Heart right ventricle (tissue), 16 donors: ENCODE data around the gene GLP1R. TPM values are rescaled to one million over a fixed set of nuclear protein-coding genes. Genes with fewer than 3 reads are reported as not detected.

Experiments used
- ATAC-seq, 8 donors: fragments of 200-7000 bp; cut with Tn5 transposase; one replicate each; pipeline ENCODE4 v1.9.1; 2020; ENCODE audit warnings: mild to moderate bottlenecking in 8 of 8, moderate library complexity in 8 of 8, moderate number of reproducible peaks in 1 of 8
- DNase-seq, 2 donors: peaks; one replicate each; pipeline ENCODE4 v3.0.0-alpha.2; 2020
- H3K27ac ChIP-seq, 10 donors: fragments of 200-600 bp; sonication (generic) in 2 of 10; one replicate each; pipeline versions ENCODE4 v1.5.0 to v1.8.0; 2020 to 2022; ENCODE audit warnings: mild to moderate bottlenecking in 3 of 10
- H3K27me3 ChIP-seq, 7 donors: fragments of 200-600 bp; one replicate each; pipeline ENCODE4 v1.8.0; 2021 to 2022; ENCODE audit warnings: mild to moderate bottlenecking in 2 of 7
- H3K36me3 ChIP-seq, 9 donors: fragments of 200-600 bp; sonication (generic) in 1 of 9; one replicate each; pipeline versions ENCODE4 v1.5.0 to v1.8.0; 2020 to 2022; ENCODE audit warnings: mild to moderate bottlenecking in 2 of 9
- H3K4me1 ChIP-seq, 9 donors: fragments of 200-600 bp; sonication (generic) in 1 of 9; one replicate each; pipeline versions ENCODE4 v1.5.0 to v1.8.0; 2020 to 2022; ENCODE audit warnings: mild to moderate bottlenecking in 4 of 9
- H3K4me3 ChIP-seq, 10 donors: fragments of 200-600 bp; sonication (generic) in 2 of 10; one replicate each; pipeline versions ENCODE4 v1.5.0 to v1.8.0; 2020 to 2022; ENCODE audit warnings: mild to moderate bottlenecking in 7 of 10, moderate library complexity in 2 of 10
- H3K9me3 ChIP-seq, 11 donors: fragments of 200-600 bp in 10 of 11; sonication (generic) in 2 of 11; one replicate each; pipeline versions ENCODE4 v1.5.0 to v1.8.0; 2013 to 2022; ENCODE audit warnings: mild to moderate bottlenecking in 2 of 11, control low read depth in 1 of 11, moderate library complexity in 1 of 11
- WGBS, 2 donors: extraction: QIAGEN DNeasy Blood & Tissue Kit; methylation state at CpG; one replicate each; pipeline ENCODE4 v1.1.7; 2013; ENCODE audit warnings: inconsistent platforms in 1 of 2; 5-methylcytosine and 5-hydroxymethylcytosine counted together
- intact Hi-C, 10 donors: fragments of 100-400 bp; cut with DNase I; formaldehyde crosslinking; loops; one replicate each; pipeline versions ENCODE4 v1.11.1 to v1.14.2; 2022
- polyA plus RNA-seq, 2 donors: library from polyadenylated mRNA; stranded (reverse); fragments of 200-250 nt; gene quantifications; one replicate each; pipeline ENCODE4 v1.2.3, GENCODE V29; 2013
- total RNA-seq, 10 donors: library from RNA; stranded (reverse); fragmentation: NEBNext Ultra II Directional in 3 of 10; extraction: Animal tissue kit (Norgen Biotek cat#: 25700) in 3 of 10; gene quantifications; one replicate each; pipeline versions ENCODE4 v1.2.1 to v1.2.4, GENCODE V29; 2021 to 2023
- TF ChIP-seq, protein P1 (sequence below), 9 donors: fragments of 200-600 bp; sonication (generic) in 2 of 9; IDR thresholded peaks; one replicate each; pipeline versions ENCODE4 v1.5.0 to v1.8.0; 2021 to 2022; ENCODE audit warnings: antibody characterized with exemption in 9 of 9, mild to moderate bottlenecking in 5 of 9, moderate library complexity in 1 of 9
- donor health status: Arrhythmogenic right ventricular cardiomyopathy.
- donor health status: ischemic (EF 13 %, LVEDD 7.1; RV severe dilation, severe dysfunction).
- donor health status: healthy with polysubstance abuse.
- donor health status: DM: no; HTN: yes; CAD: no.
- donor health status: DM: no; HTN: no; CAD: no.
- donor health status: ischemic (EF 25% LVEDD 6.9; RV normal size, moderate dysfunction).
- donor health status: ischemic (EF 25% LVEDD 5.7; RV mildly dilated, moderate dysfunction).
- donor health status: healthy.
- donor health status: DM: yes; HTN: yes; CAD: no.
- donor health status: Ischemic cardiomyopathy.
- donor health status: ischemic (EF 35%, LVEDD 5.7; RV mildly dilated, moderate dysfunction).
- donor health status: nonischemic (EF 11% LVEDD 7.7; RV severe dilation, severe dysfunction).
- donor health status: DM: yes; HTN: yes; CAD: no.
- donor health status: PGD.
- donor health status: ischemic (EF 29% LVEDD 5.4; RV normal size, mild dysfunction).
- donor health status: nonischemic (EF 23%, LVEDD 6.1; RV moderate dilation, normal function).

Gene GLP1R
- total and polyA plus RNA-seq, 12 donors = 0.39 to 5.9 (median 1.8) TPM

DNA sequence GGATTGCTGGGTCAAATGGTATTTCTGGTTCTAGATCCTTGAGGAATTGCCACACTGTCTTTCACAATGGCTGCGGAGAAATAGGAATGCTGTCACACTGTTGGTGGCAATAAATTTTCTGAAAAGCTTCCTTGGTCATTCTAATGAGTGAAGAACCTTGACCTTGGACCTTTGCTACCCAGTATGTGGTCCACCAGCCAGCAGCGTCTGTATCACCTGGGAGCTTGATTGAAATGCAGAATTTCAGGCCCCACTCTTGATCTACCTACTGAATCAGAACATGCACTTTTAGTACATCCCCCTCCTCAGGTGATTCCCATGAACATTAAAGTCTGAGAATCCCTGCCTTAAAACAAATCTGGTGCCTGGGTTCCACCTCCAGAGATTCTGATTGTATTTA lies 27.5 kb upstream of the GLP1R start:
- ATAC-seq (no peak), DNase-seq (no peak)
- Histone ChIP-seq H3K27ac (no peak overlapping the region), H3K9me3 (no peaks in the 10 kb centered on the region), H3K4me3 (no peak overlapping the region), H3K4me1 (no peaks in the 10 kb centered on the region), H3K27me3 (peaks cover 0 to 12% (median 0%) of the 10 kb centered on the region in 7 donors), H3K36me3 (no peaks in the 10 kb centered on the region)
- 75 to 85% methylated on average over 2 of the region's 2 CpGs for WGBS, 2 donors
- intact Hi-C loops = no loop called here
- TF ChIP-seq, protein P1, sequence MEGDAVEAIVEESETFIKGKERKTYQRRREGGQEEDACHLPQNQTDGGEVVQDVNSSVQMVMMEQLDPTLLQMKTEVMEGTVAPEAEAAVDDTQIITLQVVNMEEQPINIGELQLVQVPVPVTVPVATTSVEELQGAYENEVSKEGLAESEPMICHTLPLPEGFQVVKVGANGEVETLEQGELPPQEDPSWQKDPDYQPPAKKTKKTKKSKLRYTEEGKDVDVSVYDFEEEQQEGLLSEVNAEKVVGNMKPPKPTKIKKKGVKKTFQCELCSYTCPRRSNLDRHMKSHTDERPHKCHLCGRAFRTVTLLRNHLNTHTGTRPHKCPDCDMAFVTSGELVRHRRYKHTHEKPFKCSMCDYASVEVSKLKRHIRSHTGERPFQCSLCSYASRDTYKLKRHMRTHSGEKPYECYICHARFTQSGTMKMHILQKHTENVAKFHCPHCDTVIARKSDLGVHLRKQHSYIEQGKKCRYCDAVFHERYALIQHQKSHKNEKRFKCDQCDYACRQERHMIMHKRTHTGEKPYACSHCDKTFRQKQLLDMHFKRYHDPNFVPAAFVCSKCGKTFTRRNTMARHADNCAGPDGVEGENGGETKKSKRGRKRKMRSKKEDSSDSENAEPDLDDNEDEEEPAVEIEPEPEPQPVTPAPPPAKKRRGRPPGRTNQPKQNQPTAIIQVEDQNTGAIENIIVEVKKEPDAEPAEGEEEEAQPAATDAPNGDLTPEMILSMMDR (IDR thresholded peaks at IDR 0.05) = no peak

DNA sequence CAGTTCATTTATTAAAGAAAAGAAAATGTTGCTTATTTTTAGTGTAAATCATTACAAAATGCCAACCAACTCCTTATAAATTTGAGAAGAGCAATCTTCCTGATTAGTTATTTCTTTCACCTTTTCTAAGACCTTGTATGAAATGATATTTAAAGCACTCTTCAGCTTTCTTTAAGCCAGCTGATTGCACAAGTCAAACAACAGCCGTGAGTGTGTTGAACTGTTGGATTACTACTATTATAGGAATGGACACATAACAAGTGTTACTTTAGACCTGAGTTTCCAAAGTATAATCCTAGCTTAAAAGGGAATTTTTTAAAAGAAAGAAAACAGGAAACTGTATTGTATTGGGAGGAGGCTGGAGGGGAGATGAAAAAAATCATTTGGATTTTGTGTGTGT lies 26.8 kb upstream of the GLP1R start:
- TF ChIP-seq, protein P1 (IDR thresholded peaks at IDR 0.05) = no peak
- WGBS, 2 donors = 71 to 82% methylated on average over 1 of the region's 1 CpG
- intact Hi-C loops = no loop called here

DNA sequence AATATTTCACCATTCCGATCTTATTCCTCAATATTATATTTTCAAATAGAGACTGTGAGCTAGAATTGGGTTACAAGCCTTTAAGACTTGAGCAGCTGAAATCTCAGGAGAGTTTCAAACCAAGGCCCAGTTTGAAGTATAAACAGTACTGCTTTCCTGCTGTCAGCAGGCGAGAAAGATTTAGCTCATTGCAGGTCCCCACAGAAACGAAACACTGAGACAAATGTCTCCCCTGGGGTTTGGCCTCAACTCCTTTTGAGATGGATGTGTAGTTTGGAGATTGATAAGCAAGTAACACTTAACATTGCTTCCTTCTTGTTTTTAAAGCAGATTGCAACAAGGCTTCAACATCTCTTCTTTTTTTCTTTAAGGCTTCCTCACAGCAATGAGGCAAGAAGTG lies 22.4 kb upstream of the GLP1R start:
- no peak for DNase-seq
- no peak for ATAC-seq
- H3K36me3 ChIP-seq = no peaks in the 10 kb centered on the region
- TF ChIP-seq, protein P1 (IDR thresholded peaks at IDR 0.05) = no peak
- no peak overlapping the region for H3K4me3 ChIP-seq
- H3K9me3 ChIP-seq = no peaks in the 10 kb centered on the region
- H3K27me3 ChIP-seq = peaks cover 0 to 25% (median 8%) of the 10 kb centered on the region in 7 donors
- no peak overlapping the region for H3K27ac ChIP-seq
- intact Hi-C loops = no loop called here
- no peaks in the 10 kb centered on the region for H3K4me1 ChIP-seq
- WGBS, 2 donors = 59 to 63% methylated on average over 3 of the region's 3 CpGs

More for the DNA sequence above, 26.8 kb upstream of the GLP1R start:
- no peak overlapping the region for H3K27ac ChIP-seq
- ATAC-seq (no peak), DNase-seq (no peak)
- H3K4me1 ChIP-seq = no peaks in the 10 kb centered on the region
- H3K27me3 ChIP-seq = peaks cover 0 to 12% (median 0%) of the 10 kb centered on the region in 7 donors
- H3K4me3 ChIP-seq = no peak overlapping the region
- no peaks in the 10 kb centered on the region for H3K36me3 ChIP-seq
- no peaks in the 10 kb centered on the region for H3K9me3 ChIP-seq

DNA sequence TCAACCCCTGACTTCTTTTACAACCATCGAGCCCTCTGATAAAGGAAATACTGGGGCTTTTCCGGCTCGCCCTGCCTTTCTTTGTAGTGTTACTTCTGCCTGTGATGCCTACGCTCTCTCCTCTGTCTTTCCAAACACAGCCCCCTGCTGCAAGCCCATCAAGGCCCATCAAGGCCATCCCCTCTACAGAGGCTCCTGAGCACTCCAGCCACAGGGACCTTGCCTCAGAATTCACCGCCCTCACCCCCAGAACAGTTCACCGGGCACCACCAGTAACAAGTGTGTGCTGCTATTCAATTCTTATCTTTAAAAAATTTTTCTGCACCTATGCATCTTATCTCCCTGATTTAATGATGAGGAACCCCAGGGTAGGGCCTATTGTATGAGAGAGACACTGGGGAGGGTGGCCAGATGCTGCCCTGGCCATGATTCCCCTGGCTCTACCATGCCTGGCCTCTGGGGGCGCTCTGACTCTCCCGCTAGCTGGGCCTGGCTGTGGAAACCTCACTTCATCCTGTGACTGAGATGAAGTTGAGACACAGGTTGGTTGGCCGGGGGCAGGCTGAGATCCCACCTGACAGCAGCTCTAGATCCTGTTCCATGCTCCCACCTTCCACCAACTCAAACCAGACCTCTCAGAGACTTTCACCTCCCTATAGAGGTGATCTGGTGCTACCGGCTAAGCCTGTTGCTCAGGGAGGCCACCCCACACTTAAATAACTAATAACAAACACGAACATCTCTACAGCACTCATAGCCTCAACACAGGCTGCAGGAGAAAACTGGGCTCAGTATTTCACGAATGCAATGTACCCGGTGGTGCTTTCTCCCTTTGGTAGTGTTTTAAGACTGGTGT lies 19.2 kb upstream of the GLP1R start:
- WGBS, 2 donors = 76 to 80% methylated on average over 13 of the region's 13 CpGs
- no peak overlapping the region for H3K4me3 ChIP-seq
- intact Hi-C loops = no loop called here
- no peak overlapping the region for H3K27ac ChIP-seq
- peaks cover 0 to 44% (median 28%) of the 10 kb centered on the region in 7 donors for H3K27me3 ChIP-seq
- TF ChIP-seq, protein P1 (IDR thresholded peaks at IDR 0.05) = peak; percentile 19 to 70 (median 51)
- no peaks in the 10 kb centered on the region for H3K4me1 ChIP-seq
- peak in 1 of 8 donors; percentile 41 for ATAC-seq
- H3K9me3 ChIP-seq = no peaks in the 10 kb centered on the region
- peak in 1 of 2 donors; percentile 16 for DNase-seq
- H3K36me3 ChIP-seq = no peaks in the 10 kb centered on the region
